Testis (tissue), 3 donors: Measurements from ENCODE around the gene MSANTD4. TPM values are rescaled to one million over a fixed set of nuclear protein-coding genes. Genes with fewer than 3 reads are reported as not detected.

Experiments used
- DNase-seq: peaks from one replicate; pipeline ENCODE4 v3.0.0-alpha.2; 2019
- H3K27ac ChIP-seq, 2 donors: fragments of 200-600 bp; sonication (generic); one replicate each; pipeline ENCODE4 v1.5.1; 2019
- H3K27me3 ChIP-seq: fragments of 200-600 bp; sonication (generic); one replicate; pipeline ENCODE4 v1.5.1; 2019
- H3K36me3 ChIP-seq: fragments of 200-600 bp; sonication (generic); one replicate; pipeline ENCODE4 v1.5.1; 2017; ENCODE audit warnings: low read depth; ENCODE audit errors: missing control alignments
- H3K4me1 ChIP-seq: fragments of 200-600 bp; sonication (generic); one replicate; pipeline ENCODE4 v1.5.1; 2019
- H3K4me3 ChIP-seq, 2 donors: fragments of 200-600 bp; sonication (generic); one replicate each; pipeline ENCODE4 v1.5.1; 2017 to 2019
- H3K9me3 ChIP-seq: fragments of 200-600 bp; sonication (generic); one replicate; pipeline ENCODE4 v1.5.1; 2017
- CTCF ChIP-seq, 3 experiments: fragments of 450-650 bp in 2 of 3; fragments of 200-600 bp in 1 of 3; sonication (generic) in 1 of 3; IDR thresholded peaks; one replicate each; pipeline ENCODE4 v1.5.1; 2016 to 2019; ENCODE audit warnings: antibody characterized with exemption in 3 of 3, mild to moderate bottlenecking in 2 of 3, moderate library complexity in 1 of 3
- POLR2A ChIP-seq: fragments of 450-650 bp; IDR thresholded peaks from one replicate; pipeline ENCODE4 v1.6.1; 2017; ENCODE audit warnings: antibody characterized with exemption, mild to moderate bottlenecking, moderate library complexity
- WGBS, 2 donors: methylation state at CpG; one replicate each; pipeline ENCODE4 v1.1.5; 2018; 5-methylcytosine and 5-hydroxymethylcytosine counted together
- intact Hi-C: fragments of 100-400 bp; cut with DNase I; formaldehyde crosslinking; loops from one replicate; pipeline ENCODE4 v1.15.1; 2023; ENCODE audit warnings: low total_unique reads
- polyA plus RNA-seq: library from polyadenylated mRNA; stranded (reverse); fragments of 350-450 nt; fragmentation: Illumina TruSeq; extraction: RNeasy Lipid Tissue Mini Kit (QIAGEN cat#74804); gene quantifications from one replicate; pipeline ENCODE4 v1.2.3, GENCODE V29; 2014; ENCODE audit warnings: low read depth, low replicate concordance; ENCODE audit not compliant: insufficient read depth
- total RNA-seq, 2 donors: library from RNA; depleted of rRNA; stranded (reverse); fragments of >200 nt; gene quantifications; one replicate each; pipeline ENCODE4 v1.2.3, GENCODE V29; 2016

The MSANTD4 gene
- total and polyA plus RNA-seq, 3 donors from 2014 or later = 15.5 to 34.4 (median 20.7) TPM

- no peaks in the 10 kb centered on the region for H3K27me3 ChIP-seq
- intact Hi-C loops = no loop called here
- no peak overlapping the region for H3K4me3 ChIP-seq
- no peaks in the 10 kb centered on the region for H3K36me3 ChIP-seq
- DNase-seq = no peak
- H3K4me1 ChIP-seq = no peaks in the 10 kb centered on the region
- 72 to 74% methylated on average over 10 of the region's 10 CpGs for WGBS, 2 donors
- no peaks in the 10 kb centered on the region for H3K9me3 ChIP-seq
- no peak overlapping the region for H3K27ac ChIP-seq
- no peak for TF ChIP-seq CTCF (IDR thresholded peaks at IDR 0.05)
- TF ChIP-seq POLR2A = no peak
Measured at GRCh38 chr11:105979997-105980703, 41.9 kb downstream of the MSANTD4 start.

- Histone ChIP-seq H3K4me3 (no peak overlapping the region), H3K9me3 (no peaks in the 10 kb centered on the region), H3K27ac (no peak overlapping the region), H3K4me1 (no peaks in the 10 kb centered on the region), H3K36me3 (no peaks in the 10 kb centered on the region), H3K27me3 (no peaks in the 10 kb centered on the region)
- intact Hi-C loops = no loop called here
- no peak for DNase-seq
- WGBS, 2 donors = 87 to 90% methylated on average over 1 of the region's 1 CpG
- TF ChIP-seq CTCF (IDR thresholded peaks at IDR 0.05) = no peak
- TF ChIP-seq POLR2A = no peak
Measured at GRCh38 chr11:105975128-105975527, 46.9 kb downstream of the MSANTD4 start.

GRCh38 chr11:105969756-105970155, 52.3 kb downstream of the MSANTD4 start:
- no peak for DNase-seq
- Histone ChIP-seq H3K4me3 (no peak overlapping the region), H3K9me3 (no peaks in the 10 kb centered on the region), H3K36me3 (no peaks in the 10 kb centered on the region), H3K27ac (no peak overlapping the region), H3K27me3 (no peaks in the 10 kb centered on the region), H3K4me1 (no peaks in the 10 kb centered on the region)
- 89 to 95% methylated on average over 1 of the region's 1 CpG for WGBS, 2 donors
- TF ChIP-seq CTCF (IDR thresholded peaks at IDR 0.05) (no peak), POLR2A (no peak)
- intact Hi-C loops = no loop called here

GRCh38 chr11:105968021-105968697, 53.9 kb downstream of the MSANTD4 start:
- no peaks in the 10 kb centered on the region for H3K27me3 ChIP-seq

More at GRCh38 chr11:105968021-105968697, 53.9 kb downstream of the MSANTD4 start:
- 88 to 94% methylated on average over 3 of the region's 3 CpGs for WGBS, 2 donors
- no peak for DNase-seq
- H3K36me3 ChIP-seq = no peaks in the 10 kb centered on the region
- no peak overlapping the region for H3K27ac ChIP-seq
- TF ChIP-seq CTCF (IDR thresholded peaks at IDR 0.05) (no peak), POLR2A (no peak)
- no peaks in the 10 kb centered on the region for H3K9me3 ChIP-seq
- no peaks in the 10 kb centered on the region for H3K4me1 ChIP-seq
- H3K4me3 ChIP-seq = no peak overlapping the region
- intact Hi-C loops = no loop called here
